Measurements from ENCODE around the gene KIF12. TPM values are rescaled to one million over a fixed set of nuclear protein-coding genes. Genes with fewer than 3 reads are reported as not detected.

KIF12 gene
- total RNA-seq, 1 donor from 2014 or later: 0.34 TPM

GRCh38 chr9:114126247-114127060 is 27.4 kb upstream of the KIF12 start:
- no peak overlapping the region for H2AFZ ChIP-seq (ENCODE audit: low read depth, low read length)
- peaks cover 9% of the 10 kb centered on the region for H3K9me3 ChIP-seq (ENCODE audit: insufficient read depth, low read depth, low read length)
- no peak overlapping the region for H3K4me3 ChIP-seq (ENCODE audit: insufficient read depth, low read depth, low read length)
- Mint-ChIP-seq H3K27ac (ENCODE audit: unreplicated experiment) (no peak overlapping the region), H3K27me3 (ENCODE audit: low read depth, unreplicated experiment) (peaks cover 79% of the 10 kb centered on the region), H3K9me3 (ENCODE audit: unreplicated experiment) (peaks cover 10% of the 10 kb centered on the region), H3K4me3 (ENCODE audit: unreplicated experiment) (no peak overlapping the region), H3K36me3 (ENCODE audit: low read depth, unreplicated experiment) (no peaks in the 10 kb centered on the region), H3K4me1 (ENCODE audit: low read depth, unreplicated experiment) (no peaks in the 10 kb centered on the region)
- DNase-seq (ENCODE audit: low read depth) (no peak), FAIRE-seq (no peak)
- H3K4me2 ChIP-seq (ENCODE audit: low read length): no peak overlapping the region
- H3K27me3 ChIP-seq (ENCODE audit: insufficient read depth, low read length): peaks cover 7% of the 10 kb centered on the region
- no peaks in the 10 kb centered on the region for H3K36me3 ChIP-seq (ENCODE audit: insufficient read depth, low read length)
- no peaks in the 10 kb centered on the region for H3K4me1 ChIP-seq (ENCODE audit: insufficient read depth, low read length)
- H4K20me1 ChIP-seq (ENCODE audit: insufficient read depth, low read length): no peaks in the 10 kb centered on the region
- no peak overlapping the region for H3K9ac ChIP-seq (ENCODE audit: low read length)
- no peak overlapping the region for H3K27ac ChIP-seq (ENCODE audit: low read depth, low read length)
- TF ChIP-seq EZH2 (IDR thresholded peaks at IDR 0.05; ENCODE audit: insufficient read depth, low read length) (no peak), CTCF (IDR thresholded peaks at IDR 0.05; ENCODE audit: insufficient read depth, low read depth, low read length) (no peak)
- H3K79me2 ChIP-seq (ENCODE audit: insufficient read depth, low read length): no peaks in the 10 kb centered on the region

GRCh38 chr9:114125476-114126013 is 26.5 kb upstream of the KIF12 start:
- DNase-seq (ENCODE audit: low read depth) (no peak), FAIRE-seq (no peak)
- Histone ChIP-seq H3K27ac (ENCODE audit: low read depth, low read length) (no peak overlapping the region), H3K79me2 (ENCODE audit: insufficient read depth, low read length) (no peaks in the 10 kb centered on the region), H3K9me3 (ENCODE audit: insufficient read depth, low read depth, low read length) (peaks cover 9% of the 10 kb centered on the region), H3K4me2 (ENCODE audit: low read length) (no peak overlapping the region), H3K4me1 (ENCODE audit: insufficient read depth, low read length) (no peaks in the 10 kb centered on the region), H3K27me3 (ENCODE audit: insufficient read depth, low read length) (peaks cover 12% of the 10 kb centered on the region), H3K36me3 (ENCODE audit: insufficient read depth, low read length) (no peaks in the 10 kb centered on the region), H4K20me1 (ENCODE audit: insufficient read depth, low read length) (no peaks in the 10 kb centered on the region), H3K4me3 (ENCODE audit: insufficient read depth, low read depth, low read length) (no peak overlapping the region), H3K9ac (ENCODE audit: low read length) (no peak overlapping the region), H2AFZ (ENCODE audit: low read depth, low read length) (no peak overlapping the region)
- Mint-ChIP-seq H3K4me3 (ENCODE audit: unreplicated experiment) (no peak overlapping the region), H3K27me3 (ENCODE audit: low read depth, unreplicated experiment) (peaks cover 78% of the 10 kb centered on the region), H3K9me3 (ENCODE audit: unreplicated experiment) (peaks cover 10% of the 10 kb centered on the region), H3K36me3 (ENCODE audit: low read depth, unreplicated experiment) (no peaks in the 10 kb centered on the region), H3K27ac (ENCODE audit: unreplicated experiment) (no peak overlapping the region), H3K4me1 (ENCODE audit: low read depth, unreplicated experiment) (no peaks in the 10 kb centered on the region)
- TF ChIP-seq CTCF (IDR thresholded peaks at IDR 0.05; ENCODE audit: insufficient read depth, low read depth, low read length): no peak
- no peak for TF ChIP-seq EZH2 (IDR thresholded peaks at IDR 0.05; ENCODE audit: insufficient read depth, low read length)

Measured in astrocyte (in vitro differentiated cells and primary cell).